Measurements from ENCODE around the gene TAAR5. TPM values are rescaled to one million over a fixed set of nuclear protein-coding genes. Genes with fewer than 3 reads are reported as not detected.

Gene TAAR5
- total RNA-seq, 2 donors from 2014 or later = not detected

GRCh38 chr6:132592855-132593254 lies 3.3 kb upstream of the TAAR5 start:
- no peaks in the 10 kb centered on the region for H3K36me3 ChIP-seq (ENCODE audit: control insufficient read depth, insufficient read depth, low read length)
- no peak overlapping the region for H3K9ac ChIP-seq (ENCODE audit: extremely low read depth, low read length, poor library complexity, severe bottlenecking)
- H3K4me3 ChIP-seq (ENCODE audit: low read length) = no peak overlapping the region
- peaks cover 3% of the 10 kb centered on the region for H3K27me3 Mint-ChIP-seq (ENCODE audit: insufficient read depth)
- H3K4me1 ChIP-seq (ENCODE audit: control insufficient read depth, insufficient read depth, low read length) = no peaks in the 10 kb centered on the region
- 91 to 100% methylated on average over 2 of the region's 2 CpGs for WGBS, 2 experiments (ENCODE audit: insufficient coverage in 1 of 2, insufficient read length in 1 of 2)
- no peak for TF ChIP-seq CTCF (conservative IDR thresholded peaks at IDR 0.05)
- H3K4me1 Mint-ChIP-seq = no peaks in the 10 kb centered on the region
- H3K9me3 ChIP-seq (ENCODE audit: control insufficient read depth, low read length) = no peaks in the 10 kb centered on the region
- no peak overlapping the region for H3K27ac Mint-ChIP-seq
- no peaks in the 10 kb centered on the region for H3K27me3 ChIP-seq (ENCODE audit: control insufficient read depth, insufficient read depth, low read length, poor library complexity, severe bottlenecking)
- no peaks in the 10 kb centered on the region for H3K36me3 Mint-ChIP-seq (ENCODE audit: low read depth)
- H3K4me3 Mint-ChIP-seq = no peak overlapping the region
- no peak for DNase-seq
- no peak overlapping the region for H3K27ac ChIP-seq (ENCODE audit: low read depth, low read length)
- no peaks in the 10 kb centered on the region for H3K9me3 Mint-ChIP-seq

- no peak overlapping the region for H3K4me3 ChIP-seq (ENCODE audit: low read length)
- Mint-ChIP-seq H3K9me3 (no peaks in the 10 kb centered on the region), H3K27ac (no peak overlapping the region), H3K27me3 (ENCODE audit: insufficient read depth) (peaks cover 3% of the 10 kb centered on the region), H3K4me3 (no peak overlapping the region), H3K4me1 (no peaks in the 10 kb centered on the region), H3K36me3 (ENCODE audit: low read depth) (no peaks in the 10 kb centered on the region)
- H3K9ac ChIP-seq (ENCODE audit: extremely low read depth, low read length, poor library complexity, severe bottlenecking) = no peak overlapping the region
- DNase-seq = no peak
- no peak for TF ChIP-seq CTCF (conservative IDR thresholded peaks at IDR 0.05)
- WGBS, 2 experiments (ENCODE audit: insufficient coverage in 1 of 2, insufficient read length in 1 of 2) = 100% methylated on average over 1 of the region's 1 CpG; no CpG with 5 or more reads in 1 of the 2 experiments
- H3K27me3 ChIP-seq (ENCODE audit: control insufficient read depth, insufficient read depth, low read length, poor library complexity, severe bottlenecking) = no peaks in the 10 kb centered on the region
- H3K36me3 ChIP-seq (ENCODE audit: control insufficient read depth, insufficient read depth, low read length) = no peaks in the 10 kb centered on the region
- H3K27ac ChIP-seq (ENCODE audit: low read depth, low read length) = no peak overlapping the region
- no peaks in the 10 kb centered on the region for H3K9me3 ChIP-seq (ENCODE audit: control insufficient read depth, low read length)
- no peaks in the 10 kb centered on the region for H3K4me1 ChIP-seq (ENCODE audit: control insufficient read depth, insufficient read depth, low read length)
These were observed 821 bp upstream of the TAAR5 start for GRCh38 chr6:132590362-132590761.

- peaks cover 3% of the 10 kb centered on the region for H3K27me3 Mint-ChIP-seq (ENCODE audit: insufficient read depth)
- no peak overlapping the region for H3K27ac Mint-ChIP-seq
- H3K27me3 ChIP-seq (ENCODE audit: control insufficient read depth, insufficient read depth, low read length, poor library complexity, severe bottlenecking) = no peaks in the 10 kb centered on the region
- H3K4me1 ChIP-seq (ENCODE audit: control insufficient read depth, insufficient read depth, low read length) = no peaks in the 10 kb centered on the region
- 83 to 95% methylated on average over 1 of the region's 2 CpGs for WGBS, 2 experiments (ENCODE audit: insufficient coverage in 1 of 2, insufficient read length in 1 of 2)
- no peak for DNase-seq
- no peaks in the 10 kb centered on the region for H3K36me3 ChIP-seq (ENCODE audit: control insufficient read depth, insufficient read depth, low read length)
- H3K4me3 Mint-ChIP-seq = no peak overlapping the region
- no peak overlapping the region for H3K27ac ChIP-seq (ENCODE audit: low read depth, low read length)
- no peaks in the 10 kb centered on the region for H3K36me3 Mint-ChIP-seq (ENCODE audit: low read depth)
- H3K9me3 Mint-ChIP-seq = no peaks in the 10 kb centered on the region
- TF ChIP-seq CTCF (conservative IDR thresholded peaks at IDR 0.05) = no peak
- no peaks in the 10 kb centered on the region for H3K9me3 ChIP-seq (ENCODE audit: control insufficient read depth, low read length)
- no peak overlapping the region for H3K9ac ChIP-seq (ENCODE audit: extremely low read depth, low read length, poor library complexity, severe bottlenecking)
- no peaks in the 10 kb centered on the region for H3K4me1 Mint-ChIP-seq
- H3K4me3 ChIP-seq (ENCODE audit: low read length) = no peak overlapping the region
These were observed 2.1 kb downstream of the TAAR5 start for GRCh38 chr6:132587424-132587823.
